Raji (cell line): ENCODE results near the gene TWSG1.

Experiments
- POLR2A ChIP-seq: IDR thresholded peaks from 2 replicates; pipeline ENCODE4 v1.6.1; 2011; ENCODE audit warnings: low read depth, low read length, control low read depth; ENCODE audit not compliant: insufficient read depth

Gene TWSG1

GRCh38 chr18:9325716-9326115 is 8.9 kb upstream of the TWSG1 start:
- TF ChIP-seq POLR2A, result no peak

DNA sequence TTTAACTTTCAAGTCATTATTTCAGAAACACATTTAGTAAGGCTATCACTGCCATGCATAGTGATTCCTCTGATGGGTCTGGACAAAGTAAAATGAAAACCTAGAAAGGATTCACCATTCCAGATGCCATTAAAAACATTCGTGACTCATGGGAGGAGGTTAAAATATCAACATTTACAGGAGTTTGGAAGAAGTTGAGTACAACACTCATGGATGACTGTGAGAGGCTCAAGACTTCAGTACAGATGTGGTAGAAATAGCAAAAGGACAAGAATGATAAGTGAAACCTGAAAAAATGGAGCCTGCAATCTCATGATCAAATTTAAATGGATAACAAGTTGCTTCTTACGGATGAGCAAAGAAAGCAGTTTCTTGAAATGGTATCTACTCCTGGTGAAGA is 5.8 kb upstream of the TWSG1 start:
- no peak for TF ChIP-seq POLR2A

DNA sequence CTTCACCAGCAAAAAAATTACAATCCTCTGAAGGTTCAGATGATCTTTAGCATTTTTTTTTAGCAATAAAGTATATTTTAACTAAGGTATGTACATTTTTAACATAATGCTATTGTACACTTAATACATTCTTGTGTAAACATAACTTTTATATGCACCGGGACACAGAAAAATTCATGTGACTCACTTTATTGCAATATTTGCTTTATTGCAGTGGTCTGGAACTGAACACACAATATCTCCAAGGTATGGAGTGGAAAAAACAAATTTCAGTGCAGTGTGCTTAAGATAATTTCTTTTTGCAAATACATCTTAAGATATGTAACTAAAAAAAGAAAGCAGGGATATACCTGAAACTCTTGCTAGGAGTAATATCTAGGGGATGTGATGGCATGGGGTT is 5.1 kb upstream of the TWSG1 start:
- no peak for TF ChIP-seq POLR2A

GRCh38 chr18:9330419-9330818 is 4.2 kb upstream of the TWSG1 start:
- no peak for TF ChIP-seq POLR2A

DNA sequence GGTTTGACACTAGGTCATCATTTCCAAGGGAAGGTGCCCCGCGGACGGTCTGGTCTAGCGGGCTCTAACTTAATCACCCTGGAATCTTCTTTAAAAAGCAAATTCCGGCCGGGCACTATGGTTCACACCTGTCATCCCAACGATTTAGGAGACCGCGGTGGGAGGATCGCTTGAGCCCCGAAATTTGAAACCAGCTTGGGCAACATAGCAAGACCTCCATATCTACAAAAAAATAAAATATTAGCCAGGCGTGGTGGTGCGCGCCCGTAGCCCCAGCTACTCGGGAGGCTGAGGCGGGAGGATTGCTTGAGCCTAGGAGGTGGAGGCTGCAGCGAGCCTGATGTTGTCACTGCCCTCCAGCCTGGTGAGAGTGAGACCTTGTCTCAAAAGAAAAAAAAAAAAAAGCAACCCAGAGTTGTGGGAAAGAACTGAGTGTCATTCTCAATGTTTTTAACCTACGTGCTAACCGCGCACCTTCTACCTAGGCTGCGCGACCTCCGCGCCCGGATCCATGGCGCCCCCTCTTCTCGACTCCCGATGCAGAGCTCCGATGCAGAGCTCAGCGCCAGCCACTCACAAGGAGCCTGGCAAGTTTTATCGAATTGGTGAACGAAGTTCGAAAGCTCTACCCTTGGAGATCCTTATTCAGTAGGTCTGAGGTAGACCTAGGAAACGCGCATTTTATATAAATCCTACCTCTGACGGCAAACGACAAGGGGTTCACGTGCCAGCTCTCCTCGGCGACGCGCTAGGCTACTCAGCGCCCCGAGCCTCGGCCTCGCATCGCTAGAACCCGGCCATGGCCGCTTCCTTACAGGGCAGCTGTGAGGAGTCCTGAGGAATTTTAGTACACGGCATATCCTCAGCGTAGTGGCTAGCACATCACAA is 888 bp upstream of the TWSG1 start:
- TF ChIP-seq POLR2A, result no peak

DNA sequence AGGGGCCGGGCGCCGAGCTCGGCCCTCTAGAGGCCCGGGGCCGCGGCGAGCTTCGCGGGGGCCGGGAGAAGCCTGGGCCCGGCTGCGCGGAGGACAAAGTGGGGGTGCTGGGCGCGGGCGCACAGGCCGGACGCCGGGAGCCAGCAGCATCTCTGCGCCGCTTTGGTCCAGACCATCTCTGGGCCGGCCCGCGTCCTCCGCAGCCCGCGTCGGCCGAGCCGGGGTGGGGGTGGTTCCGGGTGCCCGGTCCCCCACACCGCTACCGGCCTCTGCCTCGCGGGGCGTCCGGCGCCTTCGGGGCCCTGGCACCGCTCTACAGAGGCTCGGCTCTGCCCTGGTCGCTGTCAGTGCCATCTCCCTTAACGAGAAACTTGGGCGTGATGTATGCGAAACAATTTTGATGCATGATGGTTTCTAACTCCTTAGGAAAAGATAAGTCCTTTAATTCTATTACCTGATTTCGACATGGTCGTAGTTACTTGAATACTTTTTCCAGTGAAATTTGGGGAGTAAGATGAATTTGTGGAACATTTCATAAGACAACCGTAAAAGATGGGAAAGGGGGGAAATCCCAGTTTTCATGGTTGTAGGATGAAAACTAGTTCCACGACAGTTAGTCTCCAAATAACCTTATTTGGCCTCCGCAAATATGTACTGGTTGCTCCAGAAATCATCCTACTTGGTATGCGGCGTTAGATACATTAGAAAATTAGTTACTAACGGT is 562 bp downstream of the TWSG1 start:
- TF ChIP-seq POLR2A, result no peak

DNA sequence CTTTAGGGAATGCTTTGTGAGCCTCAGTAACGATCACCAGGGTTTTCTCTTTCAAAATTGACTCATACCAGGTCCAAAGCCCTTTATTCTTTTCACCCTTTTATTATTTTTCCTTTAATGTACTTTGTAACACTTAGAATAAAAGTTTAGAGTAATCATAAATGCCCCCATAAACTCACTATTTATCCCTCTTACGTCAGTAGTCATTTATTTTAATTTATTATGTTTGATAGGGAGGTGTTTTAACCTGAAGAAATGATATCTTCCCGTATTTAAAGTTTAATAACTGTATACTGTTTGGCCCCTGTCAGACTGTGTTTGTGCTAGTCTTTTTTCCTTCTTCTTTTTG is 1.1 kb downstream of the TWSG1 start:
- no peak for TF ChIP-seq POLR2A

DNA sequence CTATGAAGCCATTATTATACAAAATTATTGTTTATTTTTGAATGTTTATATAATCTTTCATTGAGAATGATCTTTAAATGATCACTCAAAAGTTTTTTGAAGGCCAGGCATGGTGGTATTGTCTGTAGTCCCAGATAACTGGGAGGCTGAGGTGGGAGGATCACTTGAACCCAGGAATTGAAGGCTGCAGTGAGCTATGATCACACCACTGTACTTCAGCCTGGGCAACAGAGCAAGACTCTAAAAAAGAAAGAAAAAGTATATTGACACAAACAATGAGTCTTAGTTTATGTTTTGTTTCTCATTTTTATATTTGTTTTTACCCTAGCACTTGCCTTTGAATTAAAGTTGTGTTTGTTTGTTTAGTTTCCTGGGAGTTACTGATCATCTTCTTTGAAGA is 2.3 kb downstream of the TWSG1 start:
- TF ChIP-seq POLR2A, result no peak

DNA sequence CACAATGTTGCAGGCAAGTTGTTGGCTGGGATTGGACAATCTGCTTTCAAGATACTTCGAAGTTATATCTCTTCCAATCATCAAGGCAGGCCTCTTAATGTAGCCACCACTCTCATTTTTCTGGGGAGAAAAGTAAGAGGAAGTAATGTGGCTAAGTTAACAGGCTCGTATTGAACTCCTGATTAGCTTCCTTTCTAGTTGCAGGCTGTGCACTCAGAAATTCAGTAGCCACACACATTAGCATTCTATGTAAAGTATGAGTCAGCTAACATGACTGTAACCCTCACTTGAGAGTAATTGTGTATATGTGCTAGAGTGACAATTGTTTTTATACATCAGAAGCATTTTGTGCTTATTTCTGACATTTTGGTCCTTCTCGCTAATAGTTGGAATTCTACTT is 3.3 kb downstream of the TWSG1 start:
- no peak for TF ChIP-seq POLR2A

GRCh38 chr18:9340472-9340871 is 5.9 kb downstream of the TWSG1 start:
- TF ChIP-seq POLR2A, result no peak

DNA sequence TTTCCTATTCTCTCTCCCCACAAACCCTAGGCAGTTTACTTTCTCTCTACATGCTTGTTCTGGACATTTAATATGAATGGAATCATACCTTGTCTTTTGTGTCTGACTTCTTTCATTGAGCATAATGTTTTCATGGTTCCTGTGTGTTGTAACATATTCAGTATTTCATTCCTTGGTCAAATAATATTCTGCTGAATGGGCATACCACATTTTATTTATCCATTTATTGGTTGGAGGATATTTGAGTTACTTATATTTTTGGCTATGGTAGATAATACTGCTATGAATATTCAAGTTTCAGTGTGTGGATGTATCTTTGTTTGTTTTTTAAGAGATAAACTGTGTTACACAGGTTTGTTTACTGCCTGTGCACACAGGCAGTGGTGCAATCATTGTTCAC is 9.0 kb downstream of the TWSG1 start:
- no peak for TF ChIP-seq POLR2A

- TF ChIP-seq POLR2A, result no peak
These were observed 12.2 kb downstream of the TWSG1 start for GRCh38 chr18:9346775-9347174.

DNA sequence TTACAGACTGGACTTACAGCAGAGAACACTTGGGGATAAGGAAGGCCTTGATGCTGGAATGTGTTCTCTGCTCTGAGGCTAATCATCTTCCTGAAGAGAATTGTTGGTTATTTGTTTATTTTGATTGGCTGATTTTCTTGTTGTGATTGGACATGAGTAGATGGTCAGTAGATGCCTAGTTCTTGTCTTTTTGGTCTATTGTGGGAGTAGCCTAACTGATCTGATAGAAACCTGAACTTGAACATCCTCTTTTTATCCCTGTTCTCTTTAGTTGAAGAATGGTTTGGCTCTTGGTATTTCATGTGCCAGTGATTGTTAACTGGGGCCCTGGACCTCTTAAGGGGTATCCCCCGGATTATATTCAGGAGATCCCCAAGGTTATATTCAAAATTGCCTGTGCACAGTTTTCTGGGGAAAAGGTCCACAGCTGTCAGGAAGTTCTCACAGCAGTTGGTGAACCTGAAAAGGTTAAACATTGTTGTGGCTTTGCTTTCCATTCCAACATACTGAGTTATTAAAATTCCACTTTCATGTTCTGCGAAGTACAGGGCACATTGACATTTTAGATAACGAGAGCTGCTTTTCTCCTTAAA is 13.6 kb downstream of the TWSG1 start:
- no peak for TF ChIP-seq POLR2A

DNA sequence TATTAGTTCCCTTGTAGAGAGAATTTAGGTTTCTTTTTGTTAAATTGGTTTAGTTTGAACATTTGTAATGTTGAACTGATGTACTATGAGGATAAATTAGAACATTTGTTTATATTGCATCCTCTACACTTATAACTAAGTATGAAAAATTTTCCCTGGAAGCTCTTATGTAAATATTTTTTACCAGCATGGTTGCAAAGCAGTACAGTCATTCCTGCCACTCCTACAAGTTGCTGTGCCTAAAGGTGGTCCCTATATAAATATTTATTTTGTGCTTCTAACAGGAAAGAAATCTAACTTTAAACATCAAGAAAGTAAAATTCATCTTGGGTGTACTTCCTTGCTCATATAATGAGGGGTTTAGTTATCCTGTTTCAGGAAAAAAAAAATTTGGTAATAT is 14.2 kb downstream of the TWSG1 start:
- TF ChIP-seq POLR2A, result no peak

- TF ChIP-seq POLR2A, result no peak
These were observed 19.0 kb downstream of the TWSG1 start for GRCh38 chr18:9353596-9353995.

GRCh38 chr18:9354256-9354655 is 19.7 kb downstream of the TWSG1 start:
- TF ChIP-seq POLR2A, result no peak

DNA sequence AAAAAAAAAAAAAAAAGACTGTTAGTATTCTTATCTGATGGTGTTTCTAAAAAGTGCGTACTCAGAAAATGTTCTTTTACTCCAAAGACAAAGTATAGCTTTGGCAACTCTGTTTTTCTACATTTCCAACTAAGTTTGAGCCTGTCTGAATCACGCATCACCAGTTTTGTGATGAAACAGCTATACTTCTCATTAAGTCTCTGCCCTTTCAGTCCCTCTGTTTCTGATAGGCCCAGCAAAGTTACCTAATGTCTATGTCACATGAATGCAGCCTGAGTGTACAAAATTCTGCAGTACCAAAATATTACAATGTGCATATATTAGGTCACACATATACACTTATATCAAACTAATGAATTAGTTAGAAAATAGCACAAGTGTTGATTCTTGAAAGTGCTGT is 22.4 kb downstream of the TWSG1 start:
- TF ChIP-seq POLR2A, result no peak

- no peak for TF ChIP-seq POLR2A
These were observed 25.2 kb downstream of the TWSG1 start for GRCh38 chr18:9359796-9360195.
